Occipital lobe (tissue), 2 donors: ENCODE results near the gene ALMS1. TPM values are rescaled to one million over a fixed set of nuclear protein-coding genes. Genes with fewer than 3 reads are reported as not detected.
A peak's percentile ranks its signal among the peaks of the same experiment; 100 is the strongest.
"Not testable (repeated sequence)": the region's sequence is repeated elsewhere in the genome, so short reads cannot be mapped to it uniquely, and the experiment has no call there.

Experiments
- DNase-seq: peaks from one replicate; lab custom pipeline; 2025; lab: John Stamatoyannopoulos, UW
- total RNA-seq: library from RNA; depleted of rRNA; stranded (reverse); fragments of >200 nt; gene quantifications from one replicate; pipeline ENCODE4 v1.2.3, GENCODE V29; 2014

ALMS1 gene
- total RNA-seq = 76.0 TPM

GRCh38 chr2:73385504-73386341, at the start of gene ALMS1:
Gene ALMS1, plus strand, starts transcription at chr2:73385836. Its CDS starts 33 bp downstream, at chr2:73385869.
- DNase-seq = peak; percentile 91

GRCh38 chr2:73337828-73338227, 47.8 kb upstream of the ALMS1 start:
- DNase-seq = no peak

DNA sequence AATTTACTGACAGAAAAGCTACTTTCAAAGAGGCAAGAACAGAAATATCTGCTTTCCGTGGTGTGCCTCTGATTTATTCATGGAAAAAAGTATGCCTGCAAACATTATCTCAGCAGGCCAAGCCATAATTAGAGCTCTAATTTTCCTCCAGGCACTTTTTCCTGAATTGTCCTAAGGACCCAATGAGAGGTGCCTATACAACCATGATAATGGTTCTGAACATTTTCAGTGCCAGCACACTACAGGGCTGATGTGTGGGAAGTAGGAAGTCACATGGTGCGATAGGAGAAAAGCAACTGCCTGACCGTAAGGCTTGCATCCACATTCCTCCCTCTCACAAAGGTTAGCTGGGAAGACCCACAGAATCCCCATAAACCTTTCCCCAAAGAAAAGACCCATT, 46.4 kb upstream of the ALMS1 start:
- no peak for DNase-seq

GRCh38 chr2:73341039-73341438, 44.6 kb upstream of the ALMS1 start:
- DNase-seq = no peak

- DNase-seq = no peak
These were observed 41.6 kb upstream of the ALMS1 start for GRCh38 chr2:73343992-73344391.

DNA sequence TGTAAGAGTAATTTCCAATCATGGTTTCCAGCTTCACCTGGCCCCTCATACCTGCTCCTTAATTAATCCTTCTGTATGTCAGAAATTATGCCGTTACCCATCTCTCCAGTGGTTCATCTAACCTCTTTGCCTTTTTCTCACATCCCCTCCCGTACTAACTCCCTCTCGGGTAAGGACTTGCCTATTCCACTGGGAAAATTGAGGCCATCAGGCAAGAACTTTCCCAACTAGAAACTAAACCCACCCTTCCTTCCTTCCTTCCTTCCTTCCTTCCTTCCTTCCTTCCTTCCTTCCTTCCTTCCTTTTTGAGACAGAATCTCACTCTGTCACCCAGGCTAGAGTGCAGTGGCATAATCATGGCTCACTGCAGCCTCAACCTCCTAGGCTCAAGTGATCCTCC, 40.9 kb upstream of the ALMS1 start:
- not testable (repeated sequence) for DNase-seq

DNA sequence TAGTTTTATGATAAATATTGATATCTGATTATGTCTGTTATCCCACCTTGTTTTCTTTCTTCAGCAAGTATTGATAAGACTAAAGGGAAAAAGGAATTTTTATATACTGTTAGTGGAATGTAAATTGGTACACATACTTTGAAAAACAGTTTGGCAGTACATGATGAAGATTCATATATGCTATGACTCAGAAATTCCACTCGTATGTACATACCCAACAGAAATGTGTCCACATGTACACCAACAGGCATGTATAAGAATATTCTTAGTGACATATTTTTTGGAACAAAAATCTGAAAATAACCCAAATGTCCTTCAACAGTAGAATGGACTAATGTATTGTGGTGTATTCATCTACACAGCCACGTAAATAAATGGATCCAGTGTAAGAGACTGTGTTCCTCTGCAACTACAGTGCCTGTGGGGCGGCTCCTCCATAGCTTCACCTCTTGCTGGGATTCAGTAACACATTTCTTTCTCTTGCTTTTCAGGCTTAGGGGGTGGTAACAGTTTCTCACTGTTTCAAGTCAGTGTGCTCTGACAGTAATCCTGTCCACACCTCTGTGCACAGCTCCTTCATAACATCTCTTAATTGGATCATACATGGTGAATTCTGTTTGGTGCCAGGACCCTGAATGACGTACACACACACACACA, 35.5 kb upstream of the ALMS1 start:
- DNase-seq = no peak

DNA sequence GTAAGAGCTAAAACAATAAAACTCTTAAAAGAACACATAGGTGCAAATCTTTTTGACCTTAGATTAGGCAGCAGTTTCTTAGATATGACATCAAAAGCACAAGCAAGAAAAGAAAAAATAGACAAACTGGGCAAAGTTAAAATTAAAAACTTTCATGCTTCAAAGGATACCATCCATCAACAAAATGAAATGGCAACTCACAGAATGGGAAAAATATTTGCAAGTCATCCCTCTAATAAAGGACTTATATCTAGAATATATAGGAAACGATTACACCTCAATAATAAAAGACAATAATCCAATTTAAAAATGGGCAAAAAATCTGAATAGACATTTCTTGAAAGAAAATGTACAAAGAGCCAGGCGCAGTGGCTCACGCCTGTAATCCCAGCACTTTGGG, 29.5 kb upstream of the ALMS1 start:
- DNase-seq = no peak

DNA sequence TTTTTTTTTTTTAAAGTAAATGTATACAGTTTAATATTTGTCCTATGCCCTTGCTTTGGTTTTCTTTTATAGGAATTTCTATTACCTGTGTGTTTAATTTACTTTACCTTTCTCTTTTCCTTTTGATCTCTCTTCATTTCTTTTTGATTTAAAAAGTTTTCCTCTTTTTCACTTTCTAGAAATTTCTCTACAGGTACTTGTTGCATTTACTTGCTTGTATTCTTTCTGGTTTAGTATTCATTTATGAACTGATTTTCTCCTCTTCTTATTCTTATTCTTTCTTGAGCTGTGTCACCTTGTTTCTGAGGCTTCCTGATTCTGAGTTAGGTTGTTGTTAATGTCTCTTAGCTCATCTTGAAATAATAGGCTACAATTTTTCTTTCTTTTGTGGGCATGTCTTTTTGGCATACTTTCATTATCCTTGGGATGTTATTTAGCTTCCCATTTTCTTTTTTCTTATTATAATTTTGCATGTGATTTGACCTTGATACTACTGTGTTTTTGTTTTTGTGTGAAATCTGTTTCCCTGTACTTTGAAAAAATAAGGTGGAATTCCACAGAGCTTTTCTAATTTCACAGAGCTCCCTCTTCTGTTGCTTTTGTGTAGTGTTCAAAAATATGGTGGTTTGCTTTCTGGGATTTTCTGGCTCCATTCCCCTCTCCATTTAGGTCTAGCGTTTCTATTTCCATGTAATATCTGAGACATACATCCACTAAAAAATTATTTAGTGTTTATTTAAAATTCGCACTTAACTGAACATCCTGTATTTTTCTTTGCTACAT, 25.5 kb upstream of the ALMS1 start:
- no peak for DNase-seq

GRCh38 chr2:73366060-73366459, 19.6 kb upstream of the ALMS1 start:
- no peak for DNase-seq

DNA sequence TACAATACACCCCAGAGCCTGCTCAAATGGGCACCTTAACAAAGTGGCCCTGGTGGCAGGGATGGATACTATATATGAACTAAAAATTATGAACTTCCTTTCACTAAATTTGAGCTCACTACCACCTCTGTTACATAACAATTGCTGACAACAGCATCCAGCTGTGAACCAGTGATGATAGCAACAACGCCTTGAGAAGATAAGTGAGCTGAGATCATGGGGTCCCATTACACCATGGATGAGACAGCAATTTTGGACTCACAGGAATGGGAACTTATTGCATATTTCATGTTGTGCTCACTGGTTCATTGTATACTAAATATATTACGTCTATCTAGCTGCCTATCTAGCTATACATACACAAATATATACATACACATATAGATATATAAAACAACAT, 16.9 kb upstream of the ALMS1 start:
- DNase-seq = no peak

DNA sequence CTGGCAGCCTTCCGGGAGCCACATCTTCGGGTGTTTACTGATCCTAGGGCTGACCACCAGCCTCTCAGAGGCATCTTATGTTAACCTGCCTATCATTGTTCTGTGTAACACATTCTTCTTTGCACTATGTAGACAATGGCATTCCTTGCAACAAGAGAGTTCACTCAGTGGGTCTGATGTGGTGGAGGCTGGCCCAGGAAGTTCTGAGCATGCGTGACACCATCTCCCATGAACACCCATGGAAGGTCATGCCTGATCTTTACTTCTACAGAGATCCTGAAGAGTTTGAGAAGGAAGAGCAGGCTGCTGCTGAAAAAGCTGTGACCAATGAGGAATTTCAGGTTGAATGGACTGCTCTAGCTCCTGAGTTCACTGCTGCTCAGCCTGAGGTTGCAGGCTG, 15.3 kb upstream of the ALMS1 start:
- DNase-seq = no peak

GRCh38 chr2:73373344-73373743, 12.3 kb upstream of the ALMS1 start:
- no peak for DNase-seq

DNA sequence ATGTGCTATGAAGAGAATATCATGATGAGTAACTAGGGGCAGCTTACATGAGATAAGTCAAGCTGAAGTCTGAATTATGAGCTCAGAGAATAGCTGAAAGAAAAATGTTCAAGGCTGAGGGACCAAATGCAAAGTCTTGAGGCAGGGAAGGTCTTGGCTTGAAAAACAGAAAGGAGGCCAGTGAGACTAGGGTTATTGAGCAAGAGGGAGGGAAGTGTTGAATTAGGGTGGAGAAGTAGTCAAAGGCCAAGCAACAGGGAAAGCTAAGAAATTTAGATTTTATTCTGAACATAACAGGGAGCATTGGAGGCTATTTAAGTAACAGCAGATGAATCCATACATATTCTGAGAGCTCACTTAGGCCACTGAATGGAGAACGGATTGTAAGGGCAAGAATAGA, 11.4 kb upstream of the ALMS1 start:
- no peak for DNase-seq

GRCh38 chr2:73376681-73377080, 9.0 kb upstream of the ALMS1 start:
- DNase-seq = no peak

GRCh38 chr2:73383036-73383435, 2.6 kb upstream of the ALMS1 start:
- no peak for DNase-seq

DNA sequence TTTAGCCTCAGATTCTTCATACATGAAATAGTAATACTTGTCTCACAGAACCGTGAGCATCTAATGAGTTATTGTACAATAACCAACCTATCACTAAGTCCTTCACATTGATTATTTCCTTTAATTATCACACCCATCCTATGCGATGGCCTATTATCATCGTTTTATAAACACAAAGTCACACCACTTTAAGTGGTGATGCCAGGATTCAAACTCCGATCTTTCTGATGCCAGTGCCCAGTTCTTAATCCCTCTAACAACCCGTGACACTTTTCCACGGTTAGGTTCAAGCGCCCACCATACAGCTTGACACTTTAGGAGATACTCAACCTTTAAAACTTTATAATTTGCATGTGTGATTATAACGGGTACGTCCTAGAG, 523 bp upstream of the ALMS1 start:
- DNase-seq = no peak

- no peak for DNase-seq
These were observed 769 bp downstream of the ALMS1 start for GRCh38 chr2:73386342-73386868.

DNA sequence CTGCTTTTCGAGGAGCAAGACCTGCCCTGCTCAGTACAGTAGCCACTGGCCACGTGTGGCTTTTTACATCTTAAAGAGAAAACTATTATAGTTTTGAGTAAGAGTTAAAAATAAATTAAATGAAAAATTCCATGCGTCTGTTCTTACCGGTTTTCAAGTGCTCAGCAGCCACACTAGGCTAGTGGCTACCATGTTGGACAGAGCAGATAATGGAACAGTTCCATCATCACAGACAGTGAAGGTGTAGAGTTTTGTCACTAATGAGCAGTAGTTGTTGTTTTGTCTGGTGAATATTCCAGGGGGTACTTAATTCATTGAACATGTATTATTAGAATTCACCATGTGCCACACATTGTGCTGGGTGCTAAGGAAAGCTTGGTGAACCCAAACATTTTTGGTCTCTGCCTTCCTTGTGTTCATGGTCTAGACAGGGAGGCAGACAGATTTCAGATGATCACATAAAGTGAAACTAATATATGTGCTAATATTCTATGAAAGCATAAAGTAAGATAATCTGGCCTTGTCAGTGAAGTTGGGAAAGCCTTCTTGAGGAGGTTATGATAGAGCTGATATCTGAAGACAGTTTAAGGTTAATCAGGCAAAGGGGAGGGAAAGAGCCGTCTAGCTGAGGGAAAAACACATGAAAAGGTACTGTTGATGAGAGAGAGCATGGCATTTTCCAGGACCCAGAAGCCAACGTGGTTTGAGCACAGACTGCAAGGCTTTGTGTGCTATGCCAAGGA, 1.4 kb downstream of the ALMS1 start:
- no peak for DNase-seq

DNA sequence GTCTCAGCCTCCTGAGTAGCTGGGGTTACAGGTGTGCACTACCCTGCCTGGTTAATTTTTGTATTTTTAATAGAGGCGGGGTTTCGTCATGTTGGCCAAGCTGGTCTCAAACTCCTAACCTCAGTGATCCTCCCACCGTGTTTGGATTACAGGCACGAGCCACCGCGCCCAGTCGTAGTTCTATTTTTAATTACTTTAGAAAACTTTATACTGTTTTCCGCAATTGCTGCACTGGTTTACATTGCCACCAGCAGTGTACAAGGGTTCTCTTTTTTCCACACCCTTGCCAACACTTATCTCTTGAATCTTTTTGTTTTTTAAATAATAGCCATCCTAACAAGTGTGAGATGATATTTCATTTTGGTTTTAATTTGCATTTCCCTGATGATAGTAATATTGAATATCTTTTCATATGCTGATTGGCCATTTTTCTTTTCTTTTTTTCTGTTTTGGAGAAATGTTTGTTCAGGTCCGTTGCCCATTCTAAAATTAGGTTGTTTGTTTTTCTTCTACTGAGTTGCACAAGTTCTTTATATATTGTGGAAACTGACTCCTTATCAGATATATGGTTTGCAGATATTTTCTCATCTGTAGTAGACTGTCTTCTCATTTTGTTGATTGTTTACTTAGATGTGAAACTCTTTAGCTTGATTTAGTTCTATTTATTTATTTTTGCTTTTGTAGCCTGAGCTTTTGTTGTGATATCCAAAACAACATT, 16.9 kb downstream of the ALMS1 start:
- no peak for DNase-seq

DNA sequence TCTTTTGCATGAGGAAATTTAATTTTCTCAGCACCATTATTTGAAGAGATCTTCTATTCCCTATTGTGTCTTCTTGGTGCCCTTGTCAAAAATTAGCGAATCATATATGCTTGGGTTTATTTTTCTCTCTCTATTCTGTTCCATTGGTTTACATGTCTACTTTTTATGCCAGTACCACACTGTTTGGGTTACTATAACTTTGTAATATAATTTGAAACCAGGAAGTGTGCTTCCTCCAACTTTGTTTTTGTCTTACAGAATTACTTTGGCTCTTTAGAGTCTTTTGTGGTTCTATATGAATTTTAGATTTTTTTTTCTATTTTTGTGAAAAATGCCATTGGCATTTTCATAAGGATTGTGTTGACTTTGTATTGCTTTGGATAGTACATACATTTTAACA, 17.6 kb downstream of the ALMS1 start:
- DNase-seq = no peak
